T47D (cell line): ENCODE data around the gene NNAT.

Experiments
- DNase-seq, 2 experiments: peaks; one replicate each; pipeline versions ENCODE4 v3.0.0 to v3.0.0-alpha.2; 2011 to 2012; ENCODE audit warnings: low read depth in 1 of 2, low spot score in 1 of 2
- JUND ChIP-seq: IDR thresholded peaks from 2 replicates; pipeline ENCODE4 v1.6.1; 2012; ENCODE audit warnings: low read depth
- in situ Hi-C: cut with HindIII; loops from 2 replicates; pipeline ENCODE4 v1.10.0; 2016; ENCODE audit warnings: low sequenced_read_pairs, low pct_unique_long_range_greater_than_20kb

The NNAT gene

GRCh38 chr20:37490663-37491350 lies 30.2 kb upstream of the NNAT start:
- TF ChIP-seq JUND: no peak
- in situ Hi-C loops: no loop called here
- DNase-seq: no peak

GRCh38 chr20:37492096-37492625 lies 28.9 kb upstream of the NNAT start:
- DNase-seq: no peak
- no peak for TF ChIP-seq JUND
- in situ Hi-C loops: no loop called here

- in situ Hi-C loops: no loop called here
- no peak for DNase-seq
- no peak for TF ChIP-seq JUND
Observed at GRCh38 chr20:37492945-37493344, 28.1 kb upstream of the NNAT start.

- no peak for TF ChIP-seq JUND
- in situ Hi-C loops: no loop called here
- DNase-seq: no peak
Observed at GRCh38 chr20:37494301-37494700, 26.7 kb upstream of the NNAT start.

- in situ Hi-C loops: no loop called here
- no peak for DNase-seq
- no peak for TF ChIP-seq JUND
Observed at GRCh38 chr20:37494796-37495195, 26.3 kb upstream of the NNAT start.

DNA sequence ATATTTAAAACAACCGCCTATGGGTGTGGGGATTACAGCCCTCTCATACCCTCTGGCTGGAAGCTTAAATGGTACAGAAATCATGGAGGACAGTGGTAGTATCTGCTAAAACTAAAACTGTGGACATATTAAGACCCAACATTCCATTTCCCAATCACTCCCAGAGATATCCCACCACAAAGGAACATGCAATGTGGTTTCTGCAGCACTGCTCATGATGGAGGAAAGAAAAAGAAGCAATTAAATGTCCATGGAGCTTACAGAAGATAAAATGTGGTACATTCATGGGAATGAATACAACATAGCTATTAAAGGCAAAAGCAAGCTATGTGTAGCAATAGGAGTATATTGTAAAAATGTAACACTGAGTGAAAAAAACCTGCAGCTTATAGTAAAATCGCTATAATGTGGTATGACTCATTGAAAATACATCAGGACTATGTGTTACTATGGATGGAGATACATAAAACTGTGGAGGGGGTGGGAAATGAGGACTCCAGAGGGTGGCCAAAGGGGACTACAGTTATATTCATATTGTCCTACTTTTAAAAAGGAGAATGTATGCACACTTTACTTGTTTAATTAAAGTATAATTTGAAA lies 22.9 kb upstream of the NNAT start:
- in situ Hi-C loops: no loop called here
- DNase-seq: no peak
- TF ChIP-seq JUND: no peak

DNA sequence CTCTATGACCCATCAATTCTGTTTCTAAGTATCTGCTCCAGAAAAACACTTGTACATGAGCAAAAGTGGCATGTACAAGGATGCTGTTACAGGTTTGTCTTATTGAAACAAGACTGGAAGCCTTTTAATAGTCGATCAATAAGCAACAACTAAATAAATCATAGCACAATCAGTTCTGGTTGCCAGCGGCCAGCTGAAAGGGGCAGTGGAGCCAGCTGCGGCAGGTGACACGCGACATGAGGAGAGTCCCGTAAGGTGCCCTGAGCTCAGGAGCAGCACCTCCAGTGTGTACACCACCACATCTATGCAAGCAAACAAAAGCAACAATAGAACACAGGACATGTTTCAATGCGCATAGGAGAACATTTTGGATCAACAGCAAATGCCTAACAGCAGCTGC lies 20.7 kb upstream of the NNAT start:
- DNase-seq: no peak
- TF ChIP-seq JUND: no peak
- in situ Hi-C loops: no loop called here

- TF ChIP-seq JUND: no peak
- in situ Hi-C loops: no loop called here
- DNase-seq: peak in 1 of 2 experiments; percentile 56
Observed at GRCh38 chr20:37501940-37502339, 19.1 kb upstream of the NNAT start.

GRCh38 chr20:37502654-37503053 lies 18.4 kb upstream of the NNAT start:
- in situ Hi-C loops: no loop called here
- no peak for DNase-seq
- TF ChIP-seq JUND: no peak

DNA sequence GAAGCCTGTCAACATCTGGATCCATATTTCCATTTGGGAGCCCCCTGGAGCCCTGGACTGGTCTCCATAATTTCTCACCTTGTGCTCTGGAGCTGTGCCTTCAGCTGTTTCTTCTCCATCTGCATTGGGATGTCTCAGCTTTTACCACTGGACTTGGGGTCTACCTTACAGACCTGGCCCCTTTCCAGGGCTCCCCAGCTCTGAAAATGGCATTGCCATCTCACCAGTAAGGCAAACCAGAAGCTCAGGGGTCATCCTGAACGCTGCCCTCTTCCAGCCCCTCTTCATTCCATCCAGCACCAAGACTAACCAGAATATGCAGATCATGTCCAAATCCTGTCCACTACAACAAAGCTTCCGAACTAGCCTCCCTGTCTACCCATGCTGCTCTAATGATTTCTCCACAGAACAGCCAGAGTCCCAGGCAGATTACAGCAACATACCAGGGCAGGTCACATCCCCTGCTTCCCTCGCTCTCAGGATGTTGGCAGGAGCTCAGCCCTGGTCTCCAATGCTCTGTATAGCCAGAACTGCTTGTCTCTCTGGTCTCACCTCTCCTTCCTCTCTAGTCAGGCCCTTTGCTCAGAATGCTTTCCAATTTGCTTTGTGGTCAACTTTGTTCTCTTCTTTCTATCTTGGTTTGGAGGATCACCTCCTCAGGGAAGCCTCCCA lies 17.7 kb upstream of the NNAT start:
- in situ Hi-C loops: no loop called here
- no peak for DNase-seq
- no peak for TF ChIP-seq JUND

GRCh38 chr20:37504404-37505096 lies 16.5 kb upstream of the NNAT start:
- no peak for TF ChIP-seq JUND
- DNase-seq: no peak
- in situ Hi-C loops: no loop called here

GRCh38 chr20:37505263-37506151 lies 15.5 kb upstream of the NNAT start:
- in situ Hi-C loops: no loop called here
- TF ChIP-seq JUND: no peak
- no peak for DNase-seq
